ENCODE measurements around the gene CERS2.
A peak's percentile ranks its signal among the peaks of the same experiment; 100 is the strongest.

Gene CERS2

GRCh38 chr1:150974580-150975478, at the start of gene CERS2:
Gene CERS2 (minus strand): TSS chr1:150974835. CDS start chr1:150969090, 5,745 bp downstream.
- no peak for FAIRE-seq

- FAIRE-seq = peak; percentile 20
These were observed 38.9 kb upstream of the CERS2 start for GRCh38 chr1:151013518-151013917.

DNA sequence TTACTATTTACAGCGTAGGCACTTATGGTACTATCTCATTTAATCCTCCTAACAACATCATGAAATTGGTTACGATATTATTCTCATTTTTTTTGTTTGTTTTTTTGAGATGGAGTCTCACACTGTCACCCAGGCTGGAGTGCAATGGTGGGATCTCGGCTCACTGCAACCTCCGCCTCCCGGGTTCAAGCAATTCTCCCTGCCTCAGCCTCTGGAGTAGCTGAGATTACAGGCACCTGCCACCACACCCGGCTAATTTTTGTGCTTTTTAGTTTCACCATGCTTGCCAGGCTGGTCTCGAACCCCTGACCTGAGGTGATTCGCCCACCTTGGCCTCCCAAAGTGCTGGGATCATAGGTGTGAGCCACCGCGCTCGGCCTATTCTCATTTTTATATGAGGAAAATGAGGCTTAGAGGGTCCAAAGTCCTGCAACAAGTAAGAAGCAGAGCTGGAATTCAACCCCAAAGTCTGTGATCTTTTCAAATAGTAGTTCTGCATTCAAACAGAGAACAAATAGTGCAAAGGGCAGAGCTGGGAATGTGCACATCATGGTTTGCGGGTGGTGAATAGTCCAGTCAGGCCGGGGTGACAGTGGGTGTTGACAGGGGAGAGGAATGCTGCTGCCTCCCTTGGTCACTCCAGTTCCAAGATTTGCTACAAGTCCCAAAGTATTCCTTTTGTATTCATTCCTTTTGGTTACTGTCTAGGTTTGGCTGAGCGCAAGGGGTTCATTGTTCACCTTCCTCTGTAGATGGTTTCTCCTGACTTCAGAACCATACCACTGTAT, 38.2 kb upstream of the CERS2 start:
- FAIRE-seq = no peak

DNA sequence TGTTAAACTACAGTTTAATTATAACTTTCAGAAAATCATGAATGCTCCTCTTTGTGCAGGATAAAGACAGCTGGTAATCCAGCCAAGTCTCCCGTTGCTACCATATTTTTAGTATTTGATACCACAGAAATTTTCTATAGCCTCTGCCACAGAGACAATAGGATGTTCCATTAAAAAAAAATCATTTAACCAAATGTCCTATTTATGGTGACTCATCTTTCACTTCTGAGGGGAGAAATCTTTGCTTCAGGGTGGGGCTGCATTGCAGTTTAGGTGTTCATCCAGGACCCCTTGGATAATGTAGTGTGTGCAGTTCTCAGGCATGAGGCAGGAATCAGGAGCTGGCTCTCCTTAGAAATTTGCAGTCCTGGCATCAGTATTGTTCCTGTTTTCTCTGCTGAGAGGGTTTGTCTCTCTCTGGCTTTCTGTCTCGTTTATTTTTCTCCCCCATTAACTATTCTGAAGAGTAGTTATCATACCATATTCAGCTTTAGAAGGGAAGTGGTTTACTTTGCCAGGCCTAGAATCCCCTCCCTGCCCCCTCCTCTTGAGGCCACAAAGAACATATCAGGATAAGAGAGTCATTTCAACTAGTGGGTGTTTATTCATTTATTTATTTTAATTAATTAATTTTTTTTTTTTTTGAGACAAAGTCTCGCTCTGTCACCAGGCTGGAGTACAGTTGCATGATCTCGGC, 36.7 kb upstream of the CERS2 start:
- FAIRE-seq = no peak

DNA sequence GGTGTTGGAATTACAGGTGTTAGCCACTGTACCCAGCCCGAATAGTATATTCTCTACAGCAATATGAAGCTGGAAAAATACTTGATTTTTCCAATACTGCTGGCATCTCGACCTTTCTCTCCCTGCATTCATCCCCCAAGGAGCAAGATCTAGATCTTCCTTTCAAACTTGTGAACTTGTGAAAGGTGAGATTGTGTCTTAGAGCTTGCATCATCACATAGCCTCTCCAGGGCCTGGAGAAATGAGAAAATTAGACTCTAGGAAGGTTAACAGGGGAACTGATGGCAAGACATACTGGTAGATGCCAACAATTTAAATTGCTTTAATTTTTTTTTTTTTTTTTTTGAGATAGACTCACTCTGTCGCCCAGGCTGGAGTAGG, 35.7 kb upstream of the CERS2 start:
- FAIRE-seq = no peak

DNA sequence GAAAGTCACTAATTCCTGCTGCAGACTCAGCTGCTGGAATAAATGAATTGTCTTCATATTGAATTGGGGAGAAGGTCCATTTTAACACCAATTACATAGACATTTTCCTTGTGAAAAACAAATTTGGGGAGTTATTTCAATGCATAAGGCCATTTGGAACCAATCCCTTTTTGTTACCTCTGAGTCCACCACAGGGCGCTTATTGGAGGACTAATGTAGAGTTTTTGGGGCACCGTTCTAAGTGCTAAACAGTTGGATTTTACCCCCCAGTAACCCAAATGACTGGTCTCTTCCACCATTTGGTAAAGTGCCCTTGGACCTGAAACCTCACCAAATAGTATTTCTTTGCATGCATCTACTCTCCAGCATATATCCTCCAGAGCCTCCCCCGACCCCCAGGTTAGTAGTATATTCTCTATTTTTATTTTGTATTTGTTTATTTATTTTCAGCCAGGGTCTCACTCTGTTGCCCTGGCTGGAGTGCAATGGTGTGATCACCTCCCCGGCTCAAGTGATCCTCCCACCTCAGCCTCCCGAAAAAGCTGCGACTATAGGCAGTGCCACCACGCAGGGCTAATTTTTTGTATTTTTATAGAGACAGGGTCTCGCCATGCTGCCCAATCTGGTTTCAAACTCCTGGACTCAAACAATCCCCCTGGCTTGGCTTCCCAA, 35.2 kb upstream of the CERS2 start:
- no peak for FAIRE-seq

DNA sequence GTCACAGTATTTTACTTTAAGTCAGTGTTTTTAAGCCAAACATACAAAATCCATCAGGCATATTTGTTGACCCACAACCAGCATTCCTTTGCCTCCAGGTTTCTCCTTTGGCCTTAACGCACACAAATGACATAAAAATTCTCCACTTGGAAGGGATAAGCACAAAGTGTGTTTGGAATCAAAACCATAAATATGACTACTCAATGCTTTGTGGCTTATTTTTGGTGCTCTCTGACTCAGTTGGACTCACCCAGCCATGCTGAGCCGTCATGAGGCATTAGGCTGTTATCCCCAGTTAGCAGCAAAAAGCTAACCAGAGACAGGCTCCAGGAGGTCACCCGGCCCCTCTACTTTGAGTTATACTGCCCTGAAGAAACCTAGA, 34.6 kb upstream of the CERS2 start:
- no peak for FAIRE-seq

DNA sequence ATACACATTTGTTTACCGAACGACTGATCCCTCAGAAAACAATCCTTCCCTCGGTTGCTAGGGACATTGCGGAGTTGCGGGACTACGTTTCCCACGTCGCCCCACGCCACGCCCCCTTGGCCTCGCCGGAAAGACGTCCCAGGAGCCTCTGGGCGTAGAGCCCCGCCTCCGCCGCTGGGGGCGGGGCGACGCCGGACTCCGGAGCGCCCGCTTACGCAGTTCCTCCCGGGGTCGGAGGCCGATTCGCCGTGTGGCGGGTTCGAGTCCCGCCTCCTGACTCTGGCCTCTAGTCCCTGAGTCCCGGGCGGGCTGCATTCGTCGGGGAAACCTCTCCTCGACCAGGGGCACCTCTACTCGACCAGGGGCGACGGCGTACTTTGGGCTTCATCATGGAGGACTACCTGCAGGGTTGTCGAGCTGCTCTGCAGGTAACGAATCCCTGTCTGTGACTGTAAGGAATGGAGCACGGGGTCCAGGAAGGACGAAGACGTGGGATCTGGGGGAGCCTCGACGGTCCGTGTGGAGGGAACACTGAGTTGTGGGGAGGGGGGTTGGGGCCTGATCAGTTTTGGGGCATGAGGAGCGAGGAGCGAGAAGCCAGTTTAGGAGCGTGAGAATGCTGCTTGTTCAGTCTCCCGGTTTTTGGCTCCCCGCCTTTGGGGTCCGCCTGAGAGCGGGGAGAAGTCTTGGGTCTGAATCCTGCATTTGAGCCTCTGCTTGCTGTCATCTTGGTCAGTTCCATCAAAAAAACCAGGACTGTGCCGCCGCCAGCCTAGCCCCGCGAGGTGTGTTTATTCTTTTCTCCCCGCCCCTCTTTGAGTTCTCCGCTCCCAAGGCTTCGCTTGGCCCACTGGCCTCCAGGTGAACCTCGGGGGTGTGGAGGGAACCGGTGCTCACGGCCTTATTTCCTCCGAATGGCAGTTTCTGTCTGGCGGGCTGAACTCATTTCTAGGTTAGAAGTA, 33.9 kb upstream of the CERS2 start, which contains the start of gene PRUNE1:
Gene PRUNE1, plus strand, starts transcription at position 206 of the 962 bp plus-strand sequence. Its CDS starts 184 bp downstream, at position 390.
- FAIRE-seq = peak; percentile 94

DNA sequence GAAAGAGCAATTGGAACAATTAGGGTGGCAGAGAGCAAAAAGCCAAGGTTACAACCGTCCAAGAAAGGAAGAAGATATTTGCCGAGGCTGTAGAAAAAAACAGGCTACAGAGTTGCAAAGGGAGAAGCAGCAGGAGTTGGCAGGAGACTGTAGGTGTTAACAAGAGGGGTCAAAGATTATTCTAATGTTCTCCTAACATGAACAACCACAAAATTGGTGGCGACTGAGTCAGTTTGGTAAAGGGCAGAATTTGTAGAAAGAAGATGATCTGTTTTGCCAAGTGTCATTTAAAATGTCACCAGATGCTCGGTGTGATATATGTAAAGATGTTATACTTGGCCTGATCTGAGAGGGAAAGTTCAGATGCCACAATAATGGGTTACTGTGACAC, 33.2 kb upstream of the CERS2 start:
- no peak for FAIRE-seq

DNA sequence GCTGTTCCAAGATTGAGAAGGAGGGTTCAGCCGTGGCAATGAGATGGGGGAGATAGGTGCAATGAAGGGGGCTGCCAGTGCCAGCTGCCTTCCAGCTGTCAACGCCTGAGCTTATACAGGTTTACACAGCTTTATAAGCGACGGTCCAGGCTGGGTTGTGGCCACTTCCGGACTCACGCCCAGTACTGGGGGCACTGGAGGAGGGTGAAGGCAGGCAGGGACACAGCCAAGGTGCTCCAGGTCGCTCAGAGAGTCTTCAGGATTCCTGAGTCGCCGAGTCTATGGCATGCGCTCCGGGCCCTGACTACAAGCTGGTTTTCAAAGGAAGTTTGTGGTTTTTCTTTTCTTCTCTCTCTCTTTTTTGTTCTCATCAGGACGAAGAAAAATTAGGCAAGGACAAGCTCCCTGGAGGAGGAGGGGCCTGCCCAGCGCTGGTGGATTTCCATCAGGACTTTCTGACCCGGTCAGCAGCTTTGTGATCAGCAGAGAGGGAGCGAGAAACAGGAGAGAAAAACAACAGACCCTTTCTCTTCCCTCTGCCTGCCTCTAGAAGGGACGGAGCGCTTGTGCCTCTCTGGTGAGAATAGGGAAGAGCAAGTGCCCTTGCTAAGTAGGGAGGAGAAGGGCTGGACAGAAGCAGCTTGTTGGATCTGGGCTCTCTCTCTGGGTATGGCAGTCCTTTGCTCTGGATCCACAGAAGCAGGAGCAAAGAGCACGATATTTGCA, 31.9 kb upstream of the CERS2 start, which contains the start of gene MINDY1:
Gene MINDY1, minus strand, starts transcription at position 576 of the 726 bp plus-strand sequence. CDS start 4,285 bp downstream, outside the sequence.
- FAIRE-seq = peak; percentile 87

- no peak for FAIRE-seq
These were observed 31.2 kb upstream of the CERS2 start for GRCh38 chr1:151005729-151006319.

DNA sequence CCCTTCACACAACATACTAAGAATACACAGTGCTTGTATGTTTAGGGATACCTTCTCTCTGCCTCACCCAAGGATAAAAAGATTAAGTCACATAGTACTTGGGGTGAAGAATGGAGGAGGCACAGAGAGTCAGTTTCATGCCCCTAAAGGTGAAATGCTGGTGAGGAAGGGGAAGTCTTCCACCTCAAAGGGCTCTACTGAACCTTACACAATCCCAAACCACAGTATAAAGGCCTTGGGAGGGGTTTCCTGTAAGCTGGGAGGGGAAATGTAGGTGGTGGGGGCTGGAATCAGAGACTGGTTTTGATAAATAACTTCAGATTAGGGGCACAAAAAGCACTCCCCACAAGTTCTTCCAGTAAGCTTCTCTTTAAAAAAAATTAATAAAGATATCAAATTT, 28.5 kb upstream of the CERS2 start:
- no peak for FAIRE-seq

GRCh38 chr1:151002611-151003010, 28.0 kb upstream of the CERS2 start:
- no peak for FAIRE-seq

DNA sequence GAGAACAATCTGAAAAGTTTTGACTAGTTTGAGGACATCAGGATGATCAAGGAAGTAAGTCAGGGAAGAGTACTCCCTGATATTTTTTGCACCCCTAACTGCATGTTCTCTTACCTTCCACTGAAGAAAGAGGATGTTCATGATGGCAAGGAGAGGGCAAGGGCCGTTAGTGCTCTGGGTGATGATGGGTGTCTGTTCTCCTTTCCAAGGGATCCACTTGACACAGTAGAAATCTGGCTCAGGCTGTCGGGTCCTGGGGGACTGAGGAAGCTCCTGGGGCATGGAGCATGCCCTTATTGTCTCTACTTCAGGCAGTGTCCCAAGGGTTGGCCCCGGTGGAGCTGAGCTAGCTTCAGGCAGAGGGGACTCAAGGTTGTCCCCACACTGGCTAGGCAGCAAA, 27.4 kb upstream of the CERS2 start:
- FAIRE-seq = no peak

- no peak for FAIRE-seq
These were observed 27.0 kb upstream of the CERS2 start for GRCh38 chr1:151001602-151002001.

DNA sequence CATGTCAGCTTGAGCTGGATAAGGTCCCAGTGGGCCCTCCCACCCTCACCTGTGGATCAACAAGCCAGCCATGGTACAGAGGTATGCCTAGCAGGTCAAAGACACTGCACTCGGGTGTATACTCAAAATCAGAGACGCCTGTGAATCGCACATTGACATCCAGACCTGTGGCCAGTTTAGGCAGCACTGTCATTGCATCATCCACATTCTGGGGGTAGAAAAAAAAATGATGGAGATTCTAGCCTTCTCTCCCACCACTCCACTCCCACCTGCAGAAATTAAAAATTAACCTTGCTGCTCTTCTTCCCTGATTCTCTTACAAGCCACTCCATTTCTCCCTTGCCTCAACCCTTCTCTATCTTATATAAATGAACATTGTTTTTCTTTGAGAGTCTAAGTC, 25.8 kb upstream of the CERS2 start:
- no peak for FAIRE-seq

DNA sequence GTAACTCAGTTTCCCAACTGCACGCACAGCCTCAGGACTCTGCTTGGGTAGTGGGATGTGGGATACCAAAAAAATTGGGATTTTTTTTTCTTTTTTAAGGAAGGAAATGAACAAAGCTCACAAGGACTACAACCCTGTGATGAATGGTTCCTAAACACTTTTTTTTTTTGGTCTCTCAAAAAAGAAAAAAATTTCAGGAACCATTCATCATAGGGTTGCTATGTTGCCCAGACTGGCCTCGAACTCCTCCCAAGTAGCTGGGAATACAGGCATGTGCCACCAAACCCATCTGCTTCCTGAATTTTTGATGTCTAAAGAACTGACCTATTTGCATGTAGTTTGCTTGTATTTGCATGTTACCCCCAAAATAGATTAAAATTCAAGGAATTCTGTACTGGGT, 25.3 kb upstream of the CERS2 start:
- FAIRE-seq = no peak

DNA sequence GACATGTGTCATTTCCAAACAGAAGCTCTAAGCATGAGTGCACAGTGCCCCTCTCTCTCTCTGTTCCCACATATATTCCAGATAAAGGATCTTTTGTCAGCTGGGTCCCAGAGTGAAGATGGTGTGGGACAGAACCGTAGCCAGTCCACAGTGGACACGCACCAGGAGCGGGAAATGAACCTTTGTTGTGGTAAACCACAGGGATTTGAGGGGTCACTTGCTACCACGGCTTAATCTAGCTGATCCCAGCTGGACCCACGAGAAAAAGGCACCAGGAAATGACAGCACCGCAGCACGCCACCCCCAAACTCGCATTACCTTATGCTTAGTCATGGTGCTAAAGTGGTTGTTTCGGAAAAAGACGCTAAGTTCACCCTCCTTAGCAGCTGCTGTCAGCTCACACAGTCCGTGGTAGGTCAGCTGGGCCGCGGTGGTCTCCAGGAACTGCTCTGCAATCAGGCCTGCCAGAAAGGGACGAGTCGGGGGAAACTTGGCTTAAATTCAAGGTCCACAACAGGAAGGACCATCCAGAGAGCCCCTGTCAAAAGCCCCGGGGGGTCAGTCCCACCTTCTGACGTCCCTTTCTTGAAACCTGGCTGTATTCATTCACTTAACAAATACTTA, 24.5 kb upstream of the CERS2 start:
- FAIRE-seq = no peak

- no peak for FAIRE-seq
These were observed 23.3 kb upstream of the CERS2 start for GRCh38 chr1:150997949-150998348.

All from TTC549 (cell line).